Measurements from ENCODE around the gene SSBP2. TPM values are rescaled to one million over a fixed set of nuclear protein-coding genes. Genes with fewer than 3 reads are reported as not detected.

The SSBP2 gene
- total RNA-seq, 6 donors from 2014 or later = 23.0 to 110 (median 32.9) TPM

GRCh38 chr5:81427566-81427965 is 323.3 kb downstream of the SSBP2 start:
- Histone ChIP-seq H3K27me3 (no peaks in the 10 kb centered on the region), H3K4me1 (peaks cover 10 to 14% (median 12%) of the 10 kb centered on the region in 4 donors), H3K27ac (no peak overlapping the region), H3K4me3 (no peak overlapping the region), H3K9me3 (no peaks in the 10 kb centered on the region), H3K36me3 (no peaks in the 10 kb centered on the region)
- 95 to 97% methylated on average over 1 of the region's 1 CpG for WGBS, 2 donors
- no peak for DNase-seq
- TF ChIP-seq POLR2A (IDR thresholded peaks at IDR 0.05) = no peak
- TF ChIP-seq EP300 (IDR thresholded peaks at IDR 0.05) = no peak
- ATAC-seq (ENCODE audit: low FRiP score in 2 of 2) = no peak

- 44 to 47% methylated on average over 3 of the region's 3 CpGs for WGBS, 2 donors
- H3K4me1 ChIP-seq = peaks cover 10 to 14% (median 12%) of the 10 kb centered on the region in 4 donors
- H3K4me3 ChIP-seq = no peak overlapping the region
- no peaks in the 10 kb centered on the region for H3K27me3 ChIP-seq
- H3K9me3 ChIP-seq = no peaks in the 10 kb centered on the region
- TF ChIP-seq EP300 (IDR thresholded peaks at IDR 0.05) = no peak
- no peak for TF ChIP-seq POLR2A (IDR thresholded peaks at IDR 0.05)
- no peak for TF ChIP-seq POLR2AphosphoS5 (IDR thresholded peaks at IDR 0.05)
- TF ChIP-seq CTCF (IDR thresholded peaks at IDR 0.05) = no peak
- no peaks in the 10 kb centered on the region for H3K36me3 ChIP-seq
- peak overlapping the region in 3 of 4 donors; percentile 17 to 62 (median 22) for H3K27ac ChIP-seq
- DNase-seq (no peak), ATAC-seq (ENCODE audit: low FRiP score in 2 of 2) (no peak)
Measured at GRCh38 chr5:81426359-81427030, 324.4 kb downstream of the SSBP2 start.

GRCh38 chr5:81425569-81425968 is 325.3 kb downstream of the SSBP2 start:
- no peak for DNase-seq
- Histone ChIP-seq H3K4me1 (peaks cover 10 to 14% (median 12%) of the 10 kb centered on the region in 4 donors), H3K27ac (peak overlapping the region in 2 of 4 donors; percentile 17 to 62), H3K9me3 (no peaks in the 10 kb centered on the region), H3K36me3 (no peaks in the 10 kb centered on the region), H3K27me3 (no peaks in the 10 kb centered on the region), H3K4me3 (no peak overlapping the region)
- no peak for TF ChIP-seq POLR2AphosphoS5 (IDR thresholded peaks at IDR 0.05)
- no peak for TF ChIP-seq POLR2A (IDR thresholded peaks at IDR 0.05)
- peak in 5 of 6 experiments; percentile 49 to 63 (median 49) for TF ChIP-seq CTCF (IDR thresholded peaks at IDR 0.05)
- WGBS, 2 donors = 1 to 6% methylated on average over 2 of the region's 2 CpGs
- peak in 1 of 2 donors; percentile 73 for ATAC-seq (ENCODE audit: low FRiP score in 2 of 2)

GRCh38 chr5:81424728-81425127 is 326.2 kb downstream of the SSBP2 start:
- DNase-seq (no peak), ATAC-seq (ENCODE audit: low FRiP score in 2 of 2) (no peak)
- Histone ChIP-seq H3K27ac (no peak overlapping the region), H3K36me3 (peaks cover 0 to 7% (median 0%) of the 10 kb centered on the region in 4 donors), H3K9me3 (no peaks in the 10 kb centered on the region), H3K4me3 (no peak overlapping the region), H3K4me1 (peaks cover 10 to 14% (median 12%) of the 10 kb centered on the region in 4 donors), H3K27me3 (no peaks in the 10 kb centered on the region)
- no peak for TF ChIP-seq CTCF (IDR thresholded peaks at IDR 0.05)
- TF ChIP-seq EP300 (IDR thresholded peaks at IDR 0.05) = no peak
- TF ChIP-seq POLR2A (IDR thresholded peaks at IDR 0.05) = no peak
- no peak for TF ChIP-seq POLR2AphosphoS5 (IDR thresholded peaks at IDR 0.05)
- WGBS, 2 donors = 95 to 96% methylated on average over 1 of the region's 1 CpG

GRCh38 chr5:81422671-81423070 is 328.2 kb downstream of the SSBP2 start:
- H3K27ac ChIP-seq = no peak overlapping the region
- ATAC-seq (ENCODE audit: low FRiP score in 2 of 2) (no peak), DNase-seq (no peak)
- H3K36me3 ChIP-seq = peaks cover 0 to 18% (median 0%) of the 10 kb centered on the region in 4 donors
- no peak overlapping the region for H3K4me3 ChIP-seq
- no peak for TF ChIP-seq CTCF (IDR thresholded peaks at IDR 0.05)
- no peak for TF ChIP-seq POLR2AphosphoS5 (IDR thresholded peaks at IDR 0.05)
- no peak for TF ChIP-seq POLR2A (IDR thresholded peaks at IDR 0.05)
- no peak for TF ChIP-seq EP300 (IDR thresholded peaks at IDR 0.05)
- H3K27me3 ChIP-seq = no peaks in the 10 kb centered on the region
- H3K4me1 ChIP-seq = peaks cover 8 to 12% (median 11%) of the 10 kb centered on the region in 4 donors
- no peaks in the 10 kb centered on the region for H3K9me3 ChIP-seq
- WGBS, 2 donors = 71 to 74% methylated on average over 2 of the region's 2 CpGs
